Glomerular endothelial cell (primary cell): ENCODE results near the gene SLC25A44. TPM values are rescaled to one million over a fixed set of nuclear protein-coding genes. Genes with fewer than 3 reads are reported as not detected.

Experiments used
- total RNA-seq: library from RNA; depleted of rRNA; stranded (reverse); fragments of >200 nt; gene quantifications from 2 replicates; pipeline ENCODE4 v1.2.3, GENCODE V29; 2015

The SLC25A44 gene
- total RNA-seq, 1 donor from 2014 or later: 16.8 TPM

Other genes starting within 250 kb of the SLC25A44 start
- 92.3 and 105 TPM in 2 replicates for gene ARHGEF2, start 215.6 kb upstream of the SLC25A44 start, total RNA-seq
- gene SSR2, start 173.2 kb upstream of the SLC25A44 start, total RNA-seq: 464 and 497 TPM in 2 replicates
- gene UBQLN4, start 140.3 kb upstream of the SLC25A44 start, total RNA-seq: 31.0 and 34.0 TPM in 2 replicates
- 96.2 and 113 TPM in 2 replicates for gene LAMTOR2, start 139.3 kb upstream of the SLC25A44 start, total RNA-seq
- not detected in 2 replicates for gene RAB25, start 132.9 kb upstream of the SLC25A44 start, total RNA-seq
- 10.5 and 11.6 TPM in 2 replicates for gene MEX3A, start 111.6 kb upstream of the SLC25A44 start, total RNA-seq
- 588 and 767 TPM in 2 replicates for gene LMNA, start 79.4 kb upstream of the SLC25A44 start, total RNA-seq
- 0.93 and 1.3 TPM in 2 replicates for gene SEMA4A, start 40.5 kb upstream of the SLC25A44 start, total RNA-seq
- 45.1 and 59.0 TPM in 2 replicates for gene PMF1, start 18.9 kb downstream of the SLC25A44 start, total RNA-seq
- gene BGLAP, start 48.1 kb downstream of the SLC25A44 start, total RNA-seq: not detected in 2 replicates
- gene PAQR6, start 54.0 kb downstream of the SLC25A44 start, total RNA-seq: 0.15 and 1.5 TPM in 2 replicates
- gene SMG5, start 88.7 kb downstream of the SLC25A44 start, total RNA-seq: 42.3 and 63.9 TPM in 2 replicates
- 1.9 TPM in 2 replicates for gene TMEM79, start 90.2 kb downstream of the SLC25A44 start, total RNA-seq
- gene GLMP, start 101.6 kb downstream of the SLC25A44 start, total RNA-seq: 106 and 141 TPM in 2 replicates
- gene VHLL, start 105.2 kb downstream of the SLC25A44 start, total RNA-seq: not detected in 2 replicates
- gene CCT3, start 144.2 kb downstream of the SLC25A44 start, total RNA-seq: 298 and 380 TPM in 2 replicates
- gene TSACC, start 144.4 kb downstream of the SLC25A44 start, total RNA-seq: not detected in 2 replicates
- gene RHBG, start 175.1 kb downstream of the SLC25A44 start, total RNA-seq: not detected in 2 replicates